ENCODE data around the gene HLA-DRA. TPM values are rescaled to one million over a fixed set of nuclear protein-coding genes. Genes with fewer than 3 reads are reported as not detected.

The HLA-DRA gene
- 0.52 and 0.70 TPM in 2 replicates for total RNA-seq

DNA sequence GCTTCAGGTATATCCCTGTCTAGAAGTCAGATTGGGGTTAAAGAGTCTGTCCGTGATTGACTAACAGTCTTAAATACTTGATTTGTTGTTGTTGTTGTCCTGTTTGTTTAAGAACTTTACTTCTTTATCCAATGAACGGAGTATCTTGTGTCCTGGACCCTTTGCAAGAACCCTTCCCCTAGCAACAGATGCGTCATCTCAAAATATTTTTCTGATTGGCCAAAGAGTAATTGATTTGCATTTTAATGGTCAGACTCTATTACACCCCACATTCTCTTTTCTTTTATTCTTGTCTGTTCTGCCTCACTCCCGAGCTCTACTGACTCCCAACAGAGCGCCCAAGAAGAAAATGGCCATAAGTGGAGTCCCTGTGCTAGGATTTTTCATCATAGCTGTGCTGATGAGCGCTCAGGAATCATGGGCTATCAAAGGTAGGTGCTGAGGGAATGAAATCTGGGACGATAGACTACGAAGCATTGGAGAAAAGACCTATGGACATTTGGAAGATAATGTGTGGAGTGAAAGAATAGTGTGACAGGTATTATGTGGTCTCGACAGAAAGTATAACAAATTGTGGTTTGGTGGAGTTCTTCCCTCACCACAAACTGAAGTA, at the start of gene HLA-DRA:
Gene HLA-DRA, plus strand, starts transcription at position 286 of the 613 bp plus-strand sequence. Its CDS starts 64 bp downstream, at position 350.
- peak; percentile 67 for DNase-seq (ENCODE audit: low read depth)

DNA sequence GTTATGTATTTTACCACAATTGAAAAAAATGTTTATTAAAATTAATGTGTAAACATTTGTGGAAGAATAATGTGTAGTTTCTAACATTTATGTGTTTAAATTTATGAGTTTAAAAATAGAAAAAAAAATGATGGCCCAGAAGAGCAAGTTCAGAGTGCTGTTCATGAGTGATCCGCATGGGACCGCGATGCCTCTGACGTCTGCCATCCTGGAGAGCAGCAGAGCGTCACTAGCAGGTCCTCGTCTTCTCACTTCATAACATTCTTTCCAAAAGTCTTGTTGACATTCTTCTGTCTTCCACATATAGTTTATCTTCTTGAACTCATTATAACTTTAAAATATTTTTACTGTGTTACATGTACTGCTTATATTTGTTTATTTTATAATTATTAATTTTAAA, 48.2 kb upstream of the HLA-DRA start:
- no peak for DNase-seq (ENCODE audit: low read depth)

DNA sequence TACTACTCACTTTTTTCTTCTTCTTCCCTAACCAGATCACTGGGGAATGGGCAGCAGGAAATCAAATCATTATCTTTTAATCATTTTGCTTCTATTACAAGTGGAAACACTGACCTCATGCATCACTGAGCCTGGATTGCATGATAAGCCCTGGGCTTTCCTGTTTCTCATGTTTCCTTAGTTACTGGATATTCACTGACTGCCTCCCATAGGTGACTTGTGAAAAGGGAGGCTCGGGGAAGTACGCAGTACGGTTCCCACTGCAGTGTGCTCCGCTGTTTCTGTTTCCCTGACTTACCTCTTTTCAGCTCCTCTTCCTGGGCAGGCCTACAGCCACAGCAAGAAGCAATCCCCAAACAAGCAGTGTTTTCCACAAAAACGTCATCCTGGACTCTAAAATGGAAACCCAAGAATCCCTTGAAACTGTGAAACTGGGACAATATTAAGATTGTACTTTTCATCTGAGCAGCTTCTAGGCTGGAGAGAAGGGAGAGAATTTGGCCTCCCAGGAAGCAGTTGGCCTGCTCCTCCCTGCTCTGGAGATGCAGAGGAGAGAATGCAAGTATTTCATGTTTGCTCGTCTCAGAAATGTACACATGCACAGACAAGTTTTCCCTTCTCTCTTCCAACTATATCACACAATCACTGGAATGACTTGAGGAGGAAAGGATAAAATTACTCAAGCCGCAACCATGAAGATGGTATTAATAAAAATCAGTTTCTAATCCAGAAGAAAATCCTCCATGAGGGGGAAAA, 45.8 kb upstream of the HLA-DRA start:
- peak; percentile 87 for DNase-seq (ENCODE audit: low read depth)

- DNase-seq (ENCODE audit: low read depth), result no peak
Observed at GRCh38 chr6:32396028-32396427, 43.7 kb upstream of the HLA-DRA start.

- no peak for DNase-seq (ENCODE audit: low read depth)
Observed at GRCh38 chr6:32397252-32397920, 42.3 kb upstream of the HLA-DRA start.

DNA sequence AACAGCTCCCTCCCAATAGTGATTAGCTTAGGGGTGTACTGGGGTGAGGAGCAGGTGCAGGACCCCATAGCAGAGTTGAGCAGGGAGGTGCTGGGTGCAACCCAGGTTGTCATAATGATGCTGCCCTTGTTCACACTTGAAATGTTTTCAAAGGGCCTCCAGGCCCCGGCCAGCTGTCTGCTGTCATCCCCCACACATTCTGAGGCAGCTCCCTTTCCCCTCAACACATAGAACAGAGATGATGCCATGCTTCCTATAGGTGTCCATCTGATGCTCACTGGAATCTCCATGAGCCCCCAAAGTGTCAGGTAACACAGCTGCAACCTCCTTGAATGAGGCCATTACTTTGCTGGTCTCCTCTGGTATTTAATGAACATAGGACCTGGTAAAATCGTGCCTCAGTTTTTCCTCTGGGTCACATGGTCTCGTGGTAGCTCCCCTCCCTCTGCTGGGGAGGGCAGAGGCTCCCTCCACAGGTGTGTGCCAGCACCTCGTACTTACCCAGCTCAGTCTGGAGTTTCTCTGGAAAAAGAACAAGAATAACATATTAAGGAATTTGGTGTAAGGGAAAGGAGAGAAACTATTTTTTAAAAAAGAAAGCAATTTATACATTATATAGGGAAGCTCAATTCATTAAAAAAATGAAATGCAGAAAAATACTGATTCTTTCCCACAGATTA, 38.3 kb upstream of the HLA-DRA start:
- no peak for DNase-seq (ENCODE audit: low read depth)

- DNase-seq (ENCODE audit: low read depth), result no peak
Observed at GRCh38 chr6:32402812-32403211, 36.9 kb upstream of the HLA-DRA start.

GRCh38 chr6:32405656-32406055, 34.0 kb upstream of the HLA-DRA start:
- DNase-seq (ENCODE audit: low read depth), result no peak

GRCh38 chr6:32406197-32406596, 33.5 kb upstream of the HLA-DRA start:
- no peak for DNase-seq (ENCODE audit: low read depth)

- DNase-seq (ENCODE audit: low read depth), result no peak
Observed at GRCh38 chr6:32406857-32407256, 32.8 kb upstream of the HLA-DRA start, which contains the start of gene BTNL2. TSS of gene BTNL2 (minus strand) at chr6:32407181. CDS start at chr6:32407123, 58 bp downstream.

- no peak for DNase-seq (ENCODE audit: low read depth)
Observed at GRCh38 chr6:32410906-32411305, 28.8 kb upstream of the HLA-DRA start.

DNA sequence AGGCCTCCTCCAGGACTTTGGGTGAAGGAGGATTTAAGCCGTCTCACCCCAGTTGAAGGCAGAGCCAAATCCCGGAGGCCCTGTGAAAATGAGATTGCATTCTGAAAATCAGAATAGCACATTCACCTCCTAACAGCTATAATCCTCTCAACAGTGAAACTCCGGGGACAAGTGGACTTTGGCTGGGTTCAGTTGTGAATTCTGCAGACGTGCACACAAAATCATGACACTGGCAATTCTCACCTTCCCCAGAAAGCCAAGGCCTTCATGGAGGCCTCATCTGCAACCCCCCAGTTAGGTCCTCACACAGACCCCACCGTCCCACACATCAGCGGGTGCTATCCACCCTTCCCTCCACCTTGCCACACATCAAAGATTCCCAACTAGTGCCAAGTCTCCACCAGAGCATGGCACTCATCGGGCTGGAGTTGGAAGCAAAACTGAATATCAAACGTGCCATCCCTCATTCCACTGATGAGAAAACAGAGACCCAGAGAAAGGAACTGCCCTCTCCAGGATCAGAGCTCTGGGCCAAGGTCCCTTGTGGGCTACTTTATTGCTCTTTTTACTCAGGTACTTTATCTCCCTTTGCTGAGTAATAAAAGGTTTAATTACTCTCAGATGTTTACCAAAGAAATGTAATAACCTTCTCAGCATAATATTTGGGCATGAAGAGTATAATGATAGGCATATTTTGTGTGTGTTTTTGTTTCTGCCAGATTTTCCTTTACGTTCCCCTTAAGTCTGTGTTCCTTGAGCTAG, 27.9 kb upstream of the HLA-DRA start:
- DNase-seq (ENCODE audit: low read depth), result no peak

DNA sequence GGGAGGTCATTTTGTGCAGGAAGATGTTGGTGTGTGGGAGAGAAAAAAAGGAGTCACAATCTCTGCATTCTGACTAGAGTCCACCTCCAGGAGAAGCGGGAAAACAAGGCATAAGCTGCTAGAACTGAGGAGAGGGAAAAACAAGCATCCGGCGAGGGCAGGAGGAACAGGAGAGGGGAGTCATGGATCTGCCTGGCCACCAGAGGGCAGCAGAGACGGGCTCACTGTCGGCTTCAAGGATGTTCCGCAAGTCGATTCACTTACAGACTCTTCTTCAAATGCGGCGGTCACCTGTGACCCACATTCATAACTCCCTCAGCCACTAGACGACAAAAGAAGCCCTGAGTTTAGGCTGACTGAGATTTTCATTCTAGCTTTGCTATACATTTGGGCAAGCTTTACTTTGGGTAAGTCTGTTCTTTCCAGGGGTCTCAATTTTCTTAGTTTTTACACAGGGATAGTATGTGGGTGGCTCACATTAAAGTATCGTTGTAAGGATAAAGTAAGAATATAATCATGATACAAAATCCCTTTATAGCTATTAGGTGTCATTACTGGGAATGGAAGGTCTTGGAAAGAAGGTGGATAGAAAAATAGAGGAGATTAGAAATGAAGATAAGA, 26.1 kb upstream of the HLA-DRA start:
- DNase-seq (ENCODE audit: low read depth), result peak; percentile 63

GRCh38 chr6:32415521-32416019, 24.1 kb upstream of the HLA-DRA start:
- peak; percentile 42 for DNase-seq (ENCODE audit: low read depth)

GRCh38 chr6:32416036-32416435, 23.7 kb upstream of the HLA-DRA start:
- no peak for DNase-seq (ENCODE audit: low read depth)

GRCh38 chr6:32424589-32425300, 14.9 kb upstream of the HLA-DRA start:
- no peak for DNase-seq (ENCODE audit: low read depth)

DNA sequence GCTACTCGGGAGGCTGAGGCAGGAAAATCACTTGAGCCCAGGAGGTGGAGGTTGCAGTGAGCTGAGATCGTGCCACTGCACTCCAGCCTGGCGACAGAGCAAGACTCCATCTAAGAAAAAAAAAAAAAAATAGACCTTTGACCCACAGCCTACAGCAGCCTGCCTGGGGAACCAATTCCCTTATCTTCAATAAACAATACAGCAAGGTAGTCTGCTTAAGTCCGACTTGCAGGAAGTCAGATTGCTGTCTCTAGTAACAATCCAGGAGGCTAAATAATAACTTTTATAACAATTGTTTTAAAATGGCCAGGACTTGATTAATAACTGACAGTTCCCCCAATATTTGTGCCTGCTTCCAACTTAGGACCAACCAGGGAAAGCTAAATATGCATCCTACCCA, 13.3 kb upstream of the HLA-DRA start:
- DNase-seq (ENCODE audit: low read depth), result no peak

GRCh38 chr6:32427218-32427617, 12.5 kb upstream of the HLA-DRA start:
- no peak for DNase-seq (ENCODE audit: low read depth)

DNA sequence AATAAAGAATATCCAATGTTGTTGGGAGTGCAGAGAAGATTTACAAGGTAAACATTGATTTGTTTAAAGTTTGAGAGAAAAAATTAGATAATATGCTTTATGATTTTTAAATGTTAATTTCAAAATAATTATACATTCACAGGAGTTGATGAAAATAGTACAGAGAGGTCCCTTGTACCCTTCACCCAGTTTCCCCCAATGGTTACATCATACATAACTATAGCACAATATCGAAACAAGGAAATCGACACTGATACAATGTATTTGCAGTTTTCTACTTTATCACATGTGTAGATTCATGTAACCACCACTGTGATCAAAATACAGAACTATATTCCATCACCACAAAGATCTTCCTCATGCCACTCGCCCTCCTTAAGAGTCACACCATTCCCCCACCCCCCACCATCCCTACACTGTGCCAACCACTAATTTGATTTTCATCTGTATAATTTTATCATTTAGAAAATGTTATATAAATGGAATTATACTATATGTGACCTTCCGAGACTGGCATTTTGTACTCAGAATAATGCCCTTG, 11.7 kb upstream of the HLA-DRA start:
- no peak for DNase-seq (ENCODE audit: low read depth)

- DNase-seq (ENCODE audit: low read depth), result no peak
Observed at GRCh38 chr6:32430179-32430578, 9.5 kb upstream of the HLA-DRA start.

Measured in renal cortical epithelial cell (primary cell).